Retinal pigment epithelial cell (primary cell): ENCODE data around the gene GABRR2.

ENCODE experiments used
- DNase-seq: peaks from one replicate; pipeline ENCODE4 v3.0.0-alpha.2; 2010; ENCODE audit warnings: low read depth
- H3K4me3 ChIP-seq: 2 replicates; pipeline ENCODE4 v1.5.1; 2011; ENCODE audit warnings: mild to moderate bottlenecking, low read length, control low read depth, moderate library complexity
- CTCF ChIP-seq: conservative IDR thresholded peaks from 2 replicates; pipeline ENCODE4 v1.5.1; 2011; ENCODE audit warnings: low read depth, low read length, control low read depth, inconsistent platforms

The GABRR2 gene

GRCh38 chr6:89328976-89329375 lies 13.9 kb upstream of the GABRR2 start:
- no peak for TF ChIP-seq CTCF
- no peak overlapping the region for H3K4me3 ChIP-seq
- DNase-seq = no peak

GRCh38 chr6:89324304-89324703 lies 9.2 kb upstream of the GABRR2 start:
- TF ChIP-seq CTCF = no peak
- DNase-seq = no peak
- H3K4me3 ChIP-seq = no peak overlapping the region

GRCh38 chr6:89323511-89323971 lies 8.4 kb upstream of the GABRR2 start:
- TF ChIP-seq CTCF = no peak
- no peak overlapping the region for H3K4me3 ChIP-seq
- no peak for DNase-seq

GRCh38 chr6:89321131-89321970 lies 6.3 kb upstream of the GABRR2 start:
- H3K4me3 ChIP-seq = no peak overlapping the region
- no peak for TF ChIP-seq CTCF
- no peak for DNase-seq

- DNase-seq = no peak
- H3K4me3 ChIP-seq = no peak overlapping the region
Observed at GRCh38 chr6:89320012-89320559, 5.0 kb upstream of the GABRR2 start.

GRCh38 chr6:89317067-89317466 lies 2.0 kb upstream of the GABRR2 start:
- no peak for TF ChIP-seq CTCF
- H3K4me3 ChIP-seq = no peak overlapping the region
- no peak for DNase-seq

More at GRCh38 chr6:89320012-89320559, 5.0 kb upstream of the GABRR2 start:
- no peak for TF ChIP-seq CTCF

GRCh38 chr6:89314692-89315091 lies 407 bp downstream of the GABRR2 start:
- no peak for TF ChIP-seq CTCF
- DNase-seq = no peak
- no peak overlapping the region for H3K4me3 ChIP-seq
